C1 segment of cervical spinal cord (tissue), 14 donors: Measurements from ENCODE around the gene SENP3.
A peak's percentile ranks its signal among the peaks of the same experiment; 100 is the strongest.

Source experiments
- DNase-seq, 14 donors: peaks; one replicate each; lab custom pipeline; 2025; lab: John Stamatoyannopoulos, UW

The SENP3 gene

GRCh38 chr17:7561589-7562207 lies at the start of gene SENP3:
TSS of gene SENP3 (plus strand) at chr17:7561919. CDS start at chr17:7563077, 1,158 bp downstream.
- peak; percentile 38 to 95 (median 82) for DNase-seq

DNA sequence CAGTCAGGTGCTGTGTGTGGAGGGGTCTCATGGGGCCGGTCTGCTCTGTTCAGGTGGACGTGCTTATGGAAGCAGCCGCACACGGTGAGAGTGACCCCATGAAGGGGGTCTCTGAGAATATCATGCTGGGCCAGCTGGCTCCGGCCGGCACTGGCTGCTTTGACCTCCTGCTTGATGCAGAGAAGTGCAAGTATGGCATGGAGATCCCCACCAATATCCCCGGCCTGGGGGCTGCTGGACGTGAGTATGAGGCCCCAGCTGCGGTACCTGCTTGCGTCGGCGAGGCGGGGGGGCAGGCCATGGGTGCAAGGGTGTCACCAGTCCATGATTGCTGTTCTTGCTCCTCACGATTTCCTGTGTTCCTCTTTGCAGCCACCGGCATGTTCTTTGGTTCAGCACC lies 49.6 kb upstream of the SENP3 start:
- no peak for DNase-seq

GRCh38 chr17:7512824-7513540 lies 48.7 kb upstream of the SENP3 start:
- no peak for DNase-seq

GRCh38 chr17:7513850-7514419 lies 47.8 kb upstream of the SENP3 start:
- no peak for DNase-seq

DNA sequence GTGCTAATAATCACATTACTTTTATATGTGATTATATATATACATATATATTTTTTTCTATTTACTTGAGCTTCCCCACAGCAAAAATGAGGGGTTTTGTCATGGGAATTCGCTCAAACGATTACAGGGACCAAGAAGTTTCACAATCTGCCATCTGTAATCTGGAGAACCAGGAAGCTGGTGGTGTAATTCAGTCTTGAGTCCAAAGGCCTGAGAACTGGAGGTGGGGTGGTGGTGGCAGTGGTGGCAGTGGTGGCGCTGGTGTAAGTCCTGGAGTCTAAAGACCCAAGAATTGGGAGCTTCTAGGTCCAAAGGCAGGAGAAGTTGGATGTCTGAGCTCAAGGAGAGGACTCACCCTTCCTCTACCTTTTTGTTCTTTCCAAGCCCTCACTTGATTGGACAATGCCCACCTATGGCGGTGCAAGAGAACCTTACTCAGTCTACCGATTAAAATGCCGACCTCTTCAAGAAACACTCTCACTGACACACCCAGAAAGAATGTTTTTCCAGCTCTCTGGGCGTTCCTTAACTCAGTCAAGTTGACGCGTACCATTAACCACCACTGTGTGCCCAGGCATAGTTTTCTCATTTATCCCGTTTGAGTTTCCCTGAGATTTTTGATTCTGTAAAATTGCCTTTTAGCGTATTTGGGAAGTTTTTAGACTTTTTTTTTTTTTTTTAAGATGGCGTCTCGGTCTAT lies 45.7 kb upstream of the SENP3 start:
- DNase-seq: no peak

DNA sequence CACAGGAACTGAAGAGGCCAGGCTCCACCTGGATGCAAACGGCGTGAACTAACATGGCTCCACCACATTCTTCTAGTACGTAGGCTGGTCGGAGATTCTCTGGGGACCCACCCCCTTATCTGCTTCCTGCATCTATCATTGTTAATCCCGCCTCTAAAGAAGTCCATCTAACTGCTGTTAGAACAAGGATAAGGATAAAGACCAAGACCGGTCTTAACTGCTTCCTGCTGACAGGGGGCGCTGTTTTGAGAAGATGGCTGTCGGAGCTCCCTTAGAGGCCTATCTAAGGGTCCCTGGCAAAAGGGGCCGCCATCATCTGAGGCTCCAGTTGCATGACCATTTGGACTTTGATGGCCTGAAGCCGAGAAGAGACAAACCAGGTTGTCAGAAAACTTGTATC lies 38.7 kb upstream of the SENP3 start:
- DNase-seq: no peak

DNA sequence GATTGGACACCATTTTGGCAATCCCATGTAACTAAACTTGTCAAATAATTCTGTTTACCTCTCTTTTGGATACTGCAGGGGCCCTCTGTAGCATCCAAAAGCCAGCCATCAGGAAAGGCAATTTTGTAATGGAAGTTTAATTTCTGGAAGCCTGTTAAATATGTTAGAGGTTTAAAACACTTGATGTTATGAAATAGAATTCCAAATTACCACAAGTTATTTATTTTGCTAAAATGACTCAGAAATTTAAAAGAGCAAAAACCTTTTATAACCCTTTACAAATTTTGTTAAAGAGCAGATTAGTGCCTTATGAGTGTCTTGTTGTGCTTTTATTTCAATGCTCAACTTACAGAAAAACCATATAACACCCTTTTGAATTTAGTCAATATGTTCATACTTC lies 32.9 kb upstream of the SENP3 start:
- DNase-seq: no peak

- no peak for DNase-seq
These were observed 31.5 kb upstream of the SENP3 start for GRCh38 chr17:7530023-7530900.

DNA sequence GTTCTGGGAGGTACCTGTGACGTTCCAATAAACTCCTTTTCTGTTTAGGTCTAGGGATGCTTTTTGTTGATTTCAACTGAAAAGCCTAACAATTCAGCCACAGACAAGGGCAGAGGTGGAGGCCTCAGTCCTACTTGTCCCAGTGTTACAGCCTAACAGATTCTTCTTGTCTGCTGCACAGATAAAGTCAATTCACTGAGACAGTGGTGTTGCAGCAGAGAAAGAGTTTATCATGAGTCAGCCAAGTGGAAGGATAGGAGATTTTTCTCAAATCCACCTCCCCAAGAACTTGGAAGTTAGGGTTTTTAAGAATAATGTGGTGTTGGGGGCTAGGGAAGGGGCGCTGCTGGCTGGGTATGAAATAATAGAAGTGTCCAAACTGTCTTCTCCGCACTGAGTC lies 23.7 kb upstream of the SENP3 start:
- no peak for DNase-seq

DNA sequence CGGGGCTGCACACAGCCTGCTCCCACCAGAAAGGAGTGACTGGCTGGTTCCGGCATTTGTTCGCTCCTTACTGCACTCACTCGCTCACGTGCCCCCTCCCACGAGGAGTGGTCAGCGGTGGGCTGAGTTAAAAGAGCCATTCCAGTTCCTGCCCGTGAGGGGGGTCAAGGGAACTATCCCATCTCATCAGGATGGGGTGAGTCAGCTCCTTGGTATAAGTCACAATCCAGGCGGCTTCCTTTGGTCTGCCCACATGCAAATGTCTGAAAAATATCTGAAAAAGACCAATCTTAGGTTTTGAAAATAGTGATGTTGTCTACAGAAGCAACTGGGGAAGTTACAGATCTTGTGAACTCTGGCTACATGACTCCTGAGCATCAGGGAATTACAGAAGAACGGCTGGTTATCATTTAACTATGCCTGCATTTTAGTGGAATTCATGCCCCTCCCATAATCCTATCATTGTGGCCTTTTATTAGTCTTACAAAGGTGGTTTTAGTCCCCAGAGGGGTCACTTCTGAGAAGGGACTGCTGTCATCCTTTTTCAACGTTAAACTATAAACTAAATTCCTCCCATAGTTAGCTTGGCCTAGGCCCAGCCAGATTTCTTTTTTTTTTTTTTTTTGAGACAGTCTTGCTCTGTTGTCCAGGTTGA lies 22.7 kb upstream of the SENP3 start:
- DNase-seq: no peak

GRCh38 chr17:7541074-7541621 lies 20.6 kb upstream of the SENP3 start:
- no peak for DNase-seq

- DNase-seq: no peak
These were observed 16.8 kb upstream of the SENP3 start for GRCh38 chr17:7544911-7545310.

DNA sequence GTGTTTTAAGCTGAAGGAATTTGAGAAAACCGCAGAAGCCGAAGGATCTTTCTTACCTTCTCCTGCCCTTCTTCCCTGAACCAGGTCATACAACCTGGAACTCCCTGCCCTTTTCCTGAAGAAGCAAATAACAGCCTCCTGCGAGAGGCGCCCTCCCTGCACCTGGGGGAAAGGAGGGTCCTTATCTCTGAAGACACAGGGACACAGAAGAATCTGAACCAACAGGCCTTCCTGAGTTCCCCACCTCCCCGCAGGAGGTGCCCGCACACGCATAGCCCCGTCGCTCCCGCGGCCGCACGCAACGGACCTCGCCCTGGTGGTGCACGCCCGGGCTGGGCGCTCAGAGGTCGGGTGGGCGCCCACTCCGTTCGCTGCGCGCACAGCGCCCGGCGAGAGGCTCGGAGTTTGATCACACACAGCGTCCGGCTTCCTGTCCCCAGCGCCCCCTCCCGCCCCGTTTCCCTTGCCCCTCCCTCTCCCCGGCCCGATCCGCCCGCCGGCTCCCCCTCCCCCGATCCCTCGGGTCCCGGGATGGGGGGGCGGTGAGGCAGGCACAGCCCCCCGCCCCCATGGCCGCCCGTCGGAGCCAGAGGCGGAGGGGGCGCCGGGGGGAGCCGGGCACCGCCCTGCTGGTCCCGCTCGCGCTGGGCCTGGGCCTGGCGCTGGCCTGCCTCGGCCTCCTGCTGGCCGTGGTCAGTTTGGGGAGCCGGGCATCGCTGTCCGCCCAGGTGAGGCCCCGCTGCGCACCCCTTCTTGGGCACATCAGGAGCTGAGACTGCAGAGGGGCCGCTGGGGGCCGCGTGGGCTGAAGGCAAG lies 12.9 kb upstream of the SENP3 start, which contains the start of gene TNFSF12:
TNFSF12 (plus strand) TSS at position 474 of the 816 bp plus-strand sequence; CDS start at position 570, 96 bp downstream.
- DNase-seq: peak in 7 of 14 donors; percentile 17 to 68 (median 59)

DNA sequence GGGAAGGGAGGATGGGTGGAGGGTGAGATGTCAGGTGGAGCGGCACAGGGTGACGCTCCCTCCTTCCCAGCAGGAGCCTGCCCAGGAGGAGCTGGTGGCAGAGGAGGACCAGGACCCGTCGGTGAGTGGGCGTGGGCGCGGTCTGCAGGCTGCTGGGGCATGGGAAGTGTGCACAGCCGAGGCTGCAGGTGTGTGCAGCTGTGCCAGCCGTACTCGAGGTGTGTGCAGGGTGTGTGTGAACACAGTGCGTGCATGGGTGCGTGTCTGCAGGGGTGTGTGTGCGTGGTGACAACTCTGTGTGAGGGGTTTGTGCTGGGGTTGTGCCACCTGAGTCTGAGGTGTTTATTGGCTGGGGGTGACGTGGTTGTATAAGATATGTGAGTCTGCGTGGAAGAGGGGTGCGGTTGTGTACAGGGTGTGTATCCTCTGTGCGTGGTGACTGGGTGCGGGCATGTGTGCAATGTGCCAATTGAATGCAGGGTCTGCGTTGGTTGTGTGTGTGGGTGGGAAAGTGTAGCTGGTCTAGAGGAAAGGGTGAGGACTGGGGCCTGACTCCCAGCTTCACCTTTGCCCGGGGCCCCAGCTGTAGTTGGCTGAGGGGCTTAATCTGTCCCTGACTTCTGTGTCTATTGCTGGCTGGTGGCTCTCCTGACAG lies 12.2 kb upstream of the SENP3 start:
- DNase-seq: peak in 1 of 14 donors; percentile 57

GRCh38 chr17:7550344-7550743 lies 11.4 kb upstream of the SENP3 start:
- DNase-seq: no peak

GRCh38 chr17:7551396-7551795 lies 10.3 kb upstream of the SENP3 start:
- DNase-seq: no peak

- DNase-seq: peak in 3 of 14 donors; percentile 22 to 38 (median 37)
These were observed 9.1 kb upstream of the SENP3 start for GRCh38 chr17:7552621-7553051.

- no peak for DNase-seq
These were observed 8.4 kb upstream of the SENP3 start for GRCh38 chr17:7553356-7553755.
